Mucosa of descending colon (tissue), 3 donors: ENCODE results near the gene ANKRD27. TPM values are rescaled to one million over a fixed set of nuclear protein-coding genes. Genes with fewer than 3 reads are reported as not detected.
"Not testable (repeated sequence)": the region's sequence is repeated elsewhere in the genome, so short reads cannot be mapped to it uniquely, and the experiment has no call there.

ENCODE experiments used
- ATAC-seq: fragments of 200-7000 bp; cut with Tn5 transposase; one replicate; pipeline ENCODE4 v1.9.1; 2020; ENCODE audit warnings: mild to moderate bottlenecking, moderate library complexity
- DNase-seq, 3 donors: peaks; one replicate each; pipeline ENCODE4 v3.0.0-alpha.2; 2020
- H3K36me3 ChIP-seq: fragments of 200-600 bp; one replicate; pipeline ENCODE4 v1.8.0; 2021; ENCODE audit warnings: low read depth, mild to moderate bottlenecking
- H3K4me1 ChIP-seq: fragments of 200-600 bp; one replicate; pipeline ENCODE4 v1.8.0; 2021; ENCODE audit warnings: low read depth, mild to moderate bottlenecking
- H3K4me3 ChIP-seq: fragments of 200-600 bp; one replicate; pipeline ENCODE4 v1.8.0; 2021; ENCODE audit warnings: mild to moderate bottlenecking
- H3K9me3 ChIP-seq: fragments of 200-600 bp; one replicate; pipeline ENCODE4 v1.8.0; 2021; ENCODE audit warnings: mild to moderate bottlenecking
- intact Hi-C, 2 donors: fragments of 100-400 bp; cut with DNase I in 1 of 2; cut with micrococcal nuclease in 1 of 2; formaldehyde crosslinking; loops; one replicate each; pipeline versions ENCODE4 v1.11.0 to v1.11.1; 2022; cut with DNase I, micrococcal nuclease
- total RNA-seq, 3 donors: library from RNA; stranded (reverse); fragmentation: NEBNext Ultra II Directional in 2 of 3; extraction: Animal tissue kit (Norgen Biotek cat#: 25700) in 2 of 3; gene quantifications; one replicate each; pipeline versions ENCODE4 v1.2.1 to v1.2.4, GENCODE V29; 2021 to 2023
- TF ChIP-seq, protein P1 (sequence below): fragments of 200-600 bp; IDR thresholded peaks from one replicate; pipeline ENCODE4 v1.8.0; 2022; ENCODE audit warnings: antibody characterized with exemption, mild to moderate bottlenecking
- donor health status: DM: no; HTN: no; CAD: no; lungs with moderate emphysema.
- donor health status: DM: no; HTN: no; CAD: no.
- donor health status: DM: no; HTN: yes; CAD: no.

Gene ANKRD27
- total RNA-seq, 3 donors from 2014 or later: 36.0 to 59.6 (median 41.1) TPM

DNA sequence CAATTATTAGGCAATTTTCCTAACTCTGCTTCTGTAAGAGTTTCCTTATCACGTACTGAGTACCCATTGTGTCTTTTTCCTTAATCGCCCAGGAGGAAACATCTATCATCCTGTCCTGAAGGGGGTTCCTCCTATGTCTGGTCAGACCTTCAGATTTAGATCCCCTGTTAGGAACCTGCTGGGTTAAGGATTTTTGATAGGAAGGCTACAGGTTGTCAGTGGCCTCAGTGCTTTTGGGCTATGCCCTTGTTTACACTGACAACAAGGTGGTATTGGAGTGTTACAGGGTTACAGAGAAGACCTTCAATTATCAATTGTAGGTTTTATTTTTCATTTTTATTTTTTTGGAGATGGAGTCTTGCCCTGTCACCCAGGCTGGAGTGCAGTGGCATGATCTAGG, 19.9 kb upstream of the ANKRD27 start:
- H3K4me3 ChIP-seq, ATAC-seq: not testable (repeated sequence)

DNA sequence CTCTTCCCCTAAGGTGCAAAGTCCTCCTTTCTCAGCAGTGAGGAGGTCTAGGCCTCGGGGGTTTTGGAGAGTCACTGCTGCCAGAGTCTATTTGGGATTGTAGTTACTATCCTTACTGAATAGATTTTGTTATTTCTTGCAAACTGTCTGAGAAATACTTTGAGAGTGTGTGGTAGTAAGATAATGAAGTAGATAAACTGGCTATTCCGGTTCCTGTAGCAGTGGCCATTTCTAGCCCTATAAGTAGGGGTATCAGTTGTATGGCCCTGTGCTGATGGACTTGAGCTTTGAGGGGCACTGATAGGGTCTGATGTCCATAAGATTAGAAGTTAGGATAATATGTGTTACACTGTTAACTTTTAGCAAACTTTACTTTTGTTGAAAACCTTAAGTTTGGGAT, 19.3 kb upstream of the ANKRD27 start:
- H3K4me1 ChIP-seq: peaks cover 40% of the 10 kb centered on the region
- H3K9me3 ChIP-seq, H3K4me3 ChIP-seq, H3K36me3 ChIP-seq, DNase-seq, ATAC-seq, intact Hi-C loops: not testable (repeated sequence)

More for the DNA sequence above, 19.9 kb upstream of the ANKRD27 start:
- DNase-seq, intact Hi-C loops, H3K36me3 ChIP-seq, H3K9me3 ChIP-seq: not testable (repeated sequence)
- peaks cover 40% of the 10 kb centered on the region for H3K4me1 ChIP-seq

DNA sequence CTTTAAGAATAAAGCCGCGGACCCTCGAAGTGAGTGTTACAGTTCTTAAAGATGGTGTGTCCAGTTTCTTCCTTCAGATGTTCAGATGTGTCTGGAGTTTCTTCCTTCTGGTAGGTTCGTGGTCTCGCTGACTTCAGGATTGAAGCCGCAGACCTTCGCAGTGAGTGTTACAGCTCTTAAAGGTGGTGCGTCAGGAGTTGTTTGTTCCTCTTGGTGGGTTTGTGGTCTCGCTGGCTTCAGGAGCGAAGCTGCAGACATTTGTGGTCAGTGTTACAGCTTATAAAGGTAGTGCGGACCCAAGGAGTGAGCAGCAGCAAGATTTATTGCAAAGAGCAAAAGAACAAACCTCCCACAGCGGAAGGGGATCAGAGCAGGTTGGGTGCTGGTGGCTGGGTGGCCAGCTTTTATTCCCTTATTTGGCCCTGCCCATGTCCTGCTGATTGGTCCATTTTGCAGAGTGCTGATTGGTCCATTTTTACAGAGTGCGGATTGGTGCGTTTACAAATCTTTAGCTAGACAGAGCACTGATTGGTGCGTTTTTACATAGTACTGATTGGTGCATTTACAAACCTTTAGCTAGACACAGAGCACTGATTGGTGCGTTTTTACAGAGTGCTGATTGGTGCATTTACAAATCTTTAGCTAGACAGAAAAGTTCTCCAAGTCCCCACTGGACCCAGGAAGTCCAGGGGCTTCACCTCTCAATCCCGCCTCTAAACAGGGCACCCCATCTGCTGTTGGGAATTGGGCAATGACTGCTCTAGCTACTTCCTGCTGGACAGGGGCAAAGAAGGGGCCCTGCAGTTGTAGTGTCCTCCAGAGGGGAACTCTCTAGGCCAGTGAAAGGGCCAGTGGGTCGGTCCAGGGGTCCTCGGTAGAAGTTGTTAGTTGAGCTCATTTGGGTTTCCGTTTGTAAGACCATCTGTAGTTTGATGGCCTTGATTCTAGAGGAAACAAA, 18.4 kb upstream of the ANKRD27 start:
- DNase-seq: peak in 1 of 3 donors; percentile 35
- H3K36me3 ChIP-seq, ATAC-seq, H3K4me3 ChIP-seq, intact Hi-C loops, H3K9me3 ChIP-seq: not testable (repeated sequence)
- H3K4me1 ChIP-seq: peaks cover 40% of the 10 kb centered on the region

DNA sequence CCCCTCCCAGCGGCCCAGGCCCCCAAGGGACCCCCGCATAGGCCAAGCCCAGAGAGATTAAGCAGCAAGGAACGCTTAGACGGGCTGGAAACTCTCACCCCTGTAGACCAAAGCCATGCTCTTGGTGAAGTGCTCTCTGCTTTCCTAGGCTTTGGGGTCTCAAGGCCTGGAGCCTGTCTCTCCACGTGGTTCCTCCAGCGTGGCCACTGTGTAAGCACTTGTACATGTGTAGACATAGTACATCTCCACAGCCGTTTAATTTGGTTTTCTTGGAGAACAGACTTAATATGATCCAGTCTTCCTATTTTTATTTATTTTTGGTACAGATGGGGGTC, 17.7 kb upstream of the ANKRD27 start:
- Histone ChIP-seq H3K4me3 (peak overlapping the region; percentile 65), H3K9me3 (no peaks in the 10 kb centered on the region), H3K4me1 (peaks cover 40% of the 10 kb centered on the region), H3K36me3 (no peaks in the 10 kb centered on the region)
- intact Hi-C loops: no loop called here
- TF ChIP-seq, protein P1, sequence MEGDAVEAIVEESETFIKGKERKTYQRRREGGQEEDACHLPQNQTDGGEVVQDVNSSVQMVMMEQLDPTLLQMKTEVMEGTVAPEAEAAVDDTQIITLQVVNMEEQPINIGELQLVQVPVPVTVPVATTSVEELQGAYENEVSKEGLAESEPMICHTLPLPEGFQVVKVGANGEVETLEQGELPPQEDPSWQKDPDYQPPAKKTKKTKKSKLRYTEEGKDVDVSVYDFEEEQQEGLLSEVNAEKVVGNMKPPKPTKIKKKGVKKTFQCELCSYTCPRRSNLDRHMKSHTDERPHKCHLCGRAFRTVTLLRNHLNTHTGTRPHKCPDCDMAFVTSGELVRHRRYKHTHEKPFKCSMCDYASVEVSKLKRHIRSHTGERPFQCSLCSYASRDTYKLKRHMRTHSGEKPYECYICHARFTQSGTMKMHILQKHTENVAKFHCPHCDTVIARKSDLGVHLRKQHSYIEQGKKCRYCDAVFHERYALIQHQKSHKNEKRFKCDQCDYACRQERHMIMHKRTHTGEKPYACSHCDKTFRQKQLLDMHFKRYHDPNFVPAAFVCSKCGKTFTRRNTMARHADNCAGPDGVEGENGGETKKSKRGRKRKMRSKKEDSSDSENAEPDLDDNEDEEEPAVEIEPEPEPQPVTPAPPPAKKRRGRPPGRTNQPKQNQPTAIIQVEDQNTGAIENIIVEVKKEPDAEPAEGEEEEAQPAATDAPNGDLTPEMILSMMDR: no peak
- DNase-seq: no peak
- ATAC-seq: peak; percentile 14

DNA sequence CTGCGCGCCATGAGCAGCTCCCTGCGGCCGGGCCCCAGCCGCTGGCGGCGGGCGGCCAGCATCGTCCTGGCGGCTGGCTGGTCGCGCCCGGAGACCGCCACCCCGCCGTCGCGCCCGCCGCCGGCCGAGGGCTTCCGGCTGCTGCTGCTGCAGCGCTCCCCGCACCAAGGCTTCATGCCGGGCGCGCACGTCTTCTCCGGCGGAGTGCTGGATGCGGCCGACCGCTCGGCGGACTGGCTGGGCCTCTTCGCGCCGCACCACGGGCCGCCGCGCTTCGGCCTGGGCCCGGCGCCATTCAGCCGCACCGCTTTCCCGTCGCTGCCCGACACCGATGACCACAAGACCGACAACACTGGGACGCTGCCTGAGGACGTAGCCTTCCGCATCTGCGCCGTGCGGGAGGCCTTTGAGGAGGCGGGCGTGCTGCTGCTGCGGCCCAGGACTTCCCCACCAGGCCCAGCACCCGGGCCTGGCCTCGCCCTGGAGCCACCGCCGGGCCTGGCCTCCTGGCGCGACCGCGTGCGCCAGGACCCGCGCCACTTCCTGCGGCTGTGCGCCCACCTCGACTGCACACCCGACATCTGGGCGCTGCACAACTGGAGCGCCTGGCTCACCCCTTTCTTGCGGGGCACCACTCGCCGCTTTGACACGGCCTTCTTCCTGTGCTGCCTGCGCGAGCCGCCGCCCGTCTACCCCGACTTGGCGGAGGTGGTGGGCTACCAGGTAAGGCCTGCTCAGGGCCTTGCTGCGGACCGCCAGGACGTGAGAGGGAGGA, 17.2 kb upstream of the ANKRD27 start:
- Histone ChIP-seq H3K9me3 (no peaks in the 10 kb centered on the region), H3K4me1 (peaks cover 40% of the 10 kb centered on the region), H3K4me3 (peak overlapping the region; percentile 65), H3K36me3 (no peaks in the 10 kb centered on the region)
- DNase-seq (peak; percentile 58 to 86 (median 81)), ATAC-seq (peak; percentile 82)
- intact Hi-C loops: no loop called here
- TF ChIP-seq, protein P1: no peak

DNA sequence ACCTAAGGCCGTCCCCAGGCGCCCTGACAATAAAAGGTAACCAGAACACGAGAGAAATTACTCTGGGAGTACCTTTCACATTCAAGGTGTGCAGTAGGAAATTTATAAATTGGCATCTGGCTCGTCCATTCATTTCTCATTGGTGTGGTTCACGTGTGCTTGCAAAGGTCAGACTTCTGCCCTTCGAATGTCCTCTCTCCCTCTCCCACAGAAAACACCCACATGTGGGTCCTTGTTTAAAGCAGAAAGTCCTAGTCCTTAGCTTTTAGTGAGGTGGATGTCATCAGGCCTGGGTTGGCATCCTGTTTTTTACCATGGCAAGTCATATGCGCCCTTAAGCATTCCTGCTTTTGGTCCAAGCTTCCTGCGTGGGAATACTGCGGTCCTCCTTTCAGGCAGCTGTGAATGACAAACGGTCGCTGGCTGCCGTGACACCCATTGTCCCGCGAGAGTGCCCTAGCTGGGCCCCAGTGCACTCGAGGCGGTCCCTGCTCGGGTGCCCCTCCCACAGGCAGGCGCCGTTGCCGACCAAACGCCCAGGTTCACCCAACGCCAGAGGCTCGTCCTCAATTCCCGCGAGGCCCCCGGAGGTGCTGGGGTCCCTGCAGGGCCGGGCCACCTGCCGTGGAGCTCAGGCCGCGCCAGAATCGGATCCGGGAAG, 16.4 kb upstream of the ANKRD27 start, which contains the start of gene NUDT19:
TSS of gene NUDT19 (plus strand) at position 531 of the 661 bp plus-strand sequence. CDS start 140 bp downstream, outside the sequence.
- Histone ChIP-seq H3K36me3 (no peaks in the 10 kb centered on the region), H3K9me3 (no peaks in the 10 kb centered on the region), H3K4me3 (peak within 1 kb of the TSS; percentile 65), H3K4me1 (peaks cover 40% of the 10 kb centered on the region)
- TF ChIP-seq, protein P1: no peak
- intact Hi-C loops: no loop called here
- ATAC-seq (peak; percentile 96), DNase-seq (peak; percentile 90 to 93 (median 92))
